Progenitor cell of endocrine pancreas (in vitro differentiated cells): Measurements from ENCODE around the gene RHOT1. TPM values are rescaled to one million over a fixed set of nuclear protein-coding genes. Genes with fewer than 3 reads are reported as not detected.

Source experiments
- DNase-seq: peaks from one replicate; pipeline ENCODE4 v3.0.0; 2021; ENCODE audit warnings: low spot score; ENCODE audit not compliant: unreplicated experiment
- H3K27ac Mint-ChIP-seq: 2 replicates; pipeline ENCODE4 v1.8.0; 2021; ENCODE audit warnings: mild to moderate bottlenecking, moderate library complexity, mixed read lengths
- H3K27me3 Mint-ChIP-seq: 2 replicates; pipeline ENCODE4 v1.8.0; 2021; ENCODE audit warnings: mixed read lengths
- H3K36me3 Mint-ChIP-seq: 2 replicates; pipeline ENCODE4 v1.8.0; 2022; ENCODE audit warnings: mixed read lengths; ENCODE audit not compliant: insufficient read depth
- H3K4me1 Mint-ChIP-seq: 2 replicates; pipeline ENCODE4 v1.8.0; 2021; ENCODE audit warnings: low read depth, mixed read lengths
- H3K4me3 Mint-ChIP-seq: 2 replicates; pipeline ENCODE4 v1.8.0; 2021; ENCODE audit warnings: low read depth, mild to moderate bottlenecking, moderate library complexity, mixed read lengths
- H3K9me3 Mint-ChIP-seq: 2 replicates; pipeline ENCODE4 v1.8.0; 2021; ENCODE audit warnings: low read depth, mixed read lengths
- total RNA-seq: library from RNA; stranded (reverse); gene quantifications from 2 replicates; pipeline ENCODE4 v1.2.1, GENCODE V29; 2021
- TF ChIP-seq, protein P1 (sequence below): fragments of 200-600 bp; sonication (generic); IDR thresholded peaks from one replicate; pipeline ENCODE4 v1.5.0; 2021; ENCODE audit warnings: antibody characterized with exemption, mild to moderate bottlenecking; ENCODE audit not compliant: unreplicated experiment

Gene RHOT1
- total RNA-seq, 1 donor from 2014 or later = 33.1 TPM

DNA sequence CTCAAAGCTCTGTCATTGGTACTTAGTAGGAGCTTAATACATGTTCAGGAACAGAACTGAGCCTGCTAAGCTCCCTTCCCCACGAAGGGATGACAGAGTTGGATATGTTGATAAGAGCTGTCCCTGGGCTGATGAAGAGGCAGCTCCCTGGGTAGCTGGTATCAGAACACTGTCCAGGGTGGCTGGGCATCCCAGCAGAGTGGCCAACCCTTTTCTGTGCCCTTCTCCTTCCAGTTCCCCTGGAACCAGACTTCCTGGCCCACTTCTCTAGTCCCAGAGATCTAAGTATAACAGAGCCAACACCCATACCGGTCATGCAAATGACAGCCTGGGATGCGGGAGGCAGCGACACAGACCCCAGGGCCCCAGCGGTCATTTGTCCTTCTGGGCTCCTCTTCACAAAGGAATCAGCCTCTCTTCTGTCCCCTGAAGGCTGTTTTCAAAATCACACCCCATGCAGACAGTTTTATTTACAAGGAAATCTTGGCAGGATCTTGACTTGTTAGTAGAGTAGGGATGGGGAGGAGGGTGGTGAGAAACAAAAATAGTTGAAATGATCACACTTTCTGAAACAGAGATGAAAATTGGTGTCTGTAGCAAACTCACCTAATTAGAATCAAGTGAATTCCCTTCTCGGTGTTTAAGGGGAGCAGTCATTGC is 122.0 kb downstream of the RHOT1 start:
- H3K9me3 Mint-ChIP-seq = no peaks in the 10 kb centered on the region
- no peak overlapping the region for H3K27ac Mint-ChIP-seq
- peaks cover 13% of the 10 kb centered on the region for H3K4me1 Mint-ChIP-seq
- TF ChIP-seq, protein P1, sequence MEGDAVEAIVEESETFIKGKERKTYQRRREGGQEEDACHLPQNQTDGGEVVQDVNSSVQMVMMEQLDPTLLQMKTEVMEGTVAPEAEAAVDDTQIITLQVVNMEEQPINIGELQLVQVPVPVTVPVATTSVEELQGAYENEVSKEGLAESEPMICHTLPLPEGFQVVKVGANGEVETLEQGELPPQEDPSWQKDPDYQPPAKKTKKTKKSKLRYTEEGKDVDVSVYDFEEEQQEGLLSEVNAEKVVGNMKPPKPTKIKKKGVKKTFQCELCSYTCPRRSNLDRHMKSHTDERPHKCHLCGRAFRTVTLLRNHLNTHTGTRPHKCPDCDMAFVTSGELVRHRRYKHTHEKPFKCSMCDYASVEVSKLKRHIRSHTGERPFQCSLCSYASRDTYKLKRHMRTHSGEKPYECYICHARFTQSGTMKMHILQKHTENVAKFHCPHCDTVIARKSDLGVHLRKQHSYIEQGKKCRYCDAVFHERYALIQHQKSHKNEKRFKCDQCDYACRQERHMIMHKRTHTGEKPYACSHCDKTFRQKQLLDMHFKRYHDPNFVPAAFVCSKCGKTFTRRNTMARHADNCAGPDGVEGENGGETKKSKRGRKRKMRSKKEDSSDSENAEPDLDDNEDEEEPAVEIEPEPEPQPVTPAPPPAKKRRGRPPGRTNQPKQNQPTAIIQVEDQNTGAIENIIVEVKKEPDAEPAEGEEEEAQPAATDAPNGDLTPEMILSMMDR = peak; percentile 19
- no peak for DNase-seq
- H3K36me3 Mint-ChIP-seq = no peaks in the 10 kb centered on the region
- peak overlapping the region; percentile 59 for H3K4me3 Mint-ChIP-seq
- H3K27me3 Mint-ChIP-seq = peaks cover 82% of the 10 kb centered on the region

DNA sequence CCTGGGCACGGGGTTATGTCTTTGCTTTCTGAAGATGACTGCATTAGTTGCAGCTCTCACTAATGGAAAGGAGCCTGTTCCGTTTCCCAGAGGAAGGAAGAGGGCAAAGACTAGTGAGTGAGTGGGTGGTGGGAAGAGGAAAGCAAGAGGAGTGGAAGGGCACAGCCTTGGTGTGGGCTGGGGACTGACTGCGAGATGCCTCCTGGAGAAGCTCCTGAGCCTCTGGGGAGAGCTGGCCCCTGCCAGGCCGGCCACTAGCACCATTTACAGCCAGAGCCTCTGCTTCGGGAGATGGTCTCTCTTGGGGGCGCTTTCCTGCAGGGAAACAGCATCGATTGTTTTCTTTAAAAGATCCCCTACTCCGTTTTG is 122.5 kb downstream of the RHOT1 start:
- Mint-ChIP-seq H3K9me3 (no peaks in the 10 kb centered on the region), H3K27ac (no peak overlapping the region), H3K4me3 (peak overlapping the region; percentile 75), H3K27me3 (peaks cover 82% of the 10 kb centered on the region), H3K4me1 (peaks cover 13% of the 10 kb centered on the region), H3K36me3 (no peaks in the 10 kb centered on the region)
- DNase-seq = no peak
- TF ChIP-seq, protein P1 = no peak

DNA sequence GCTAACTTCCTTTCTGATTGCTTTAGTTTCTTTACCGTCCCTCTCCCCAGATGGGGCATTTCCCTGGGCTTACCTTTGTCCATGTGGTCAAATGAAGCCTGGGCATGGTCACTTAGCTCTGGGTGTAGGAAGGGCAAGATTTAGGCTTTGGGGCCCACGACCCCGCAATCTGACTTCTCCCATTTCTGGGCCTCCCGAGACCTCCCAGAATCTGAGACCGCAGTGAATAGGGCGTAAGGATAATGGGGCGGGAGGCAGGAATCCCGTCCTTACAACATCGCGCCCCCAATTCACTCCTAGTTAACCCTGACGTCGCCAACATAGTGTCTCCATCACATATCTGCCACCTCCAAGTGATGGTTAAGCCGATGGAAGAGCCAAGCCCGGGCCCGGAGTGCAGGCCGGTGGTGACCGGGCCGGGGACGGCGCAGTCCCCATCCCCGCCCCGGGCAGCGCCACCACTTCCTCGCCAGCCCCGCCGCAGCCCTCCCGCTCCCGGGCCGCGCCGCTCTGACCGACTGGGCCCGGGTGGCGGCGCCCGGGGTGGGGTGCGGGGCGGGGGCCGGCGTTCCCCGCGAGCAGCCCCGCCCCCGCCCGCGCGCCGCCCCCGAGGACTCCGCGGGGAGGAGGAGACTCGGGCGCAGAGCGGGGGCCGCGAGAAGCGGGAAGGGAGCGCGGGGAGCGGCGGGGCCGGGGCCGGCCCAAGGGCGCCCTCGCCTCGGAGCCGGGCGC is 123.1 kb downstream of the RHOT1 start, which contains the start of gene RHBDL3:
Gene RHBDL3 (plus strand): TSS at position 641 of the 732 bp plus-strand sequence. CDS start 358 bp downstream, outside the sequence.
- TF ChIP-seq, protein P1 = no peak
- H3K4me1 Mint-ChIP-seq = peaks cover 13% of the 10 kb centered on the region
- peaks cover 81% of the 10 kb centered on the region for H3K27me3 Mint-ChIP-seq
- H3K36me3 Mint-ChIP-seq = no peaks in the 10 kb centered on the region
- no peak for DNase-seq
- H3K27ac Mint-ChIP-seq = no peak within 1 kb of the TSS
- H3K4me3 Mint-ChIP-seq = peak within 1 kb of the TSS; percentile 75
- H3K9me3 Mint-ChIP-seq = no peaks in the 10 kb centered on the region

DNA sequence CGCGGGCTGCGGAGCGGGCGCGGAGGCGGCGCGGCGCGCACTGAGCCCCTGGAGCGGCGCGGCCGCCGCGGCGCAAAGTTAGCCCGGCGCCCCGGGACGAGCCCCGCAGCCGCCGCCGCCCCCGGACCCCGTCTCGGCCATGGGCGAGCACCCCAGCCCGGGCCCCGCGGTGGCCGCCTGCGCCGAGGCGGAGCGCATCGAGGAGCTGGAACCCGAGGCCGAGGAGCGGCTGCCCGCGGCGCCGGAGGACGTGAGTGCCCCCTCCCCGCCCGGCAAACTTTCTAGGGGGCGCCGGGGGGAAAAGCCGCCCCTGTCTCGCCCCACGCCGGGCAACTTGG is 123.7 kb downstream of the RHOT1 start:
- no peak overlapping the region for H3K27ac Mint-ChIP-seq
- H3K4me3 Mint-ChIP-seq = no peak overlapping the region
- DNase-seq = no peak
- TF ChIP-seq, protein P1 = no peak
- peaks cover 13% of the 10 kb centered on the region for H3K4me1 Mint-ChIP-seq
- no peaks in the 10 kb centered on the region for H3K36me3 Mint-ChIP-seq
- peaks cover 82% of the 10 kb centered on the region for H3K27me3 Mint-ChIP-seq
- H3K9me3 Mint-ChIP-seq = no peaks in the 10 kb centered on the region

DNA sequence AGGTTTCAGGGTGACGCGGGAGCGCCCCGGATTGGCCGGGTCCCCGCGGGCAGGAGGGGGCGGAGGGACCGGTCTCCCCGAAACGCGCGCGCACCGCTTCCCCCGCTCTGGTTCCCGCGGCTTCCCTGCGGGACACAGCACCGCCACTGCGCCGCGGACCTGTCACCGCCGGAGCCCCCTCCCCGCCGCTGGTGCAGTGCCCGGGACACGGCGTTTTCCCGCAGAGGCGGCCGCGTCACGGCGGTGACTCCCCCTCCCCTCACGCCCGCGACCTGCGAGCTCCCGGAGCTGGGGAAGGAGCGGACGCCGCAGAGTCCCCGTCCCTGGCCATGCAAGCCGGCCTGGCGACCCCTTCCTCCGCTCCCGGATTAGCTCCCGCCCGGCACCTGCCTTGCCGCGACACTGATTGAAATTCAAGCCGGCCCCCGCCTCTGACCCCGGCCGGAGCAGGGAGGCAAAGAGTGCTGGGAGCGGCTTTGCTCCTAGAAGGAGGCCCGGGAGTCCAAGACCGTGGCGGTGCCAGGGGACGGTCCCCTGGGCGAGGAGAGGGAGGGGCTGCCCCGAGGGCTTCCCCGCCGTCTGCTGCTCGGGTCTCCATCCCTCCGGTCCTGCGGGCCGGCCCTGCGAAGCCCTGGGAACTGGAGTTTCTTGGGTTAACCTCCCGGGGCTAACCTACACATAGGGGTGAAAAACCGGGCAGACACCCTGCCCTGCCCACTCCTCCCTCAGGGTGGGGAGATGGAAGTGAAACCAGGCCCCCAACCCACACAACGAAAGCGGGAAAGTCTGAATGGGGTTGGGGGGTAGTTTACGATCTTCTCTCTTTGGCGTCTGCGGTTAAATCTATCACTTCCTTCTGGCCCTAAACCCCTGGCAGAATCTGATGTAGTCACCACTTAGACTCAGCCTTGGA is 124.3 kb downstream of the RHOT1 start:
- peaks cover 82% of the 10 kb centered on the region for H3K27me3 Mint-ChIP-seq

More for the DNA sequence above, 124.3 kb downstream of the RHOT1 start:
- H3K27ac Mint-ChIP-seq = no peak overlapping the region
- peak overlapping the region; percentile 71 for H3K4me3 Mint-ChIP-seq
- H3K4me1 Mint-ChIP-seq = peaks cover 10% of the 10 kb centered on the region
- H3K9me3 Mint-ChIP-seq = no peaks in the 10 kb centered on the region
- peak; percentile 28 for DNase-seq
- TF ChIP-seq, protein P1 = no peak
- H3K36me3 Mint-ChIP-seq = no peaks in the 10 kb centered on the region
